ENCODE data around the gene ARVCF. TPM values are rescaled to one million over a fixed set of nuclear protein-coding genes. Genes with fewer than 3 reads are reported as not detected.
A peak's percentile ranks its signal among the peaks of the same experiment; 100 is the strongest.

The ARVCF gene
- total and polyA plus RNA-seq, 9 of the 15 experiments (the other 6 are each of a cell fraction or from before 2014, with no cell fraction given): 0.03 to 97.4 (median 15.6) TPM

GRCh38 chr22:19943082-19944026 lies 73.3 kb downstream of the ARVCF start (continued):
- TF ChIP-seq ZNF407 (IDR thresholded peaks at IDR 0.05; ENCODE audit: low read depth) (no peak), SMARCA5 (IDR thresholded peaks at IDR 0.05) (no peak), ETV1 (tag; conservative IDR thresholded peaks at IDR 0.05; ENCODE audit: low read depth) (no peak; the same call in 1 of the 2 replicates), KHSRP (IDR thresholded peaks at IDR 0.05) (no peak), NFE2L1 (tag; IDR thresholded peaks at IDR 0.05; ENCODE audit: borderline replicate concordance, low read depth) (no peak), NR3C1 (CRISPR knock-in tag; IDR thresholded peaks at IDR 0.05) (no peak), TSHZ1 (CRISPR knock-in tag; IDR thresholded peaks at IDR 0.05) (0 out of 2 replicates have a peak, but pooled peaks have one; percentile 60), ZBTB9 (CRISPR knock-in tag; IDR thresholded peaks at IDR 0.05) (peak; percentile 84; the same call in 1 of the 2 replicates), PHB2 (IDR thresholded peaks at IDR 0.05; ENCODE audit: low read depth) (no peak), ZNF41 (CRISPR knock-in tag; conservative IDR thresholded peaks at IDR 0.05) (peak; percentile 62; the same call in 1 of the 2 replicates)

Measured in K562 (cell line).